ENCODE data around the gene PPP2R3B. TPM values are rescaled to one million over a fixed set of nuclear protein-coding genes. Genes with fewer than 3 reads are reported as not detected.
A peak's percentile ranks its signal among the peaks of the same experiment; 100 is the strongest.

Gene PPP2R3B
- total RNA-seq, 2 donors from 2014 or later, result 12.0 to 38.8 TPM

DNA sequence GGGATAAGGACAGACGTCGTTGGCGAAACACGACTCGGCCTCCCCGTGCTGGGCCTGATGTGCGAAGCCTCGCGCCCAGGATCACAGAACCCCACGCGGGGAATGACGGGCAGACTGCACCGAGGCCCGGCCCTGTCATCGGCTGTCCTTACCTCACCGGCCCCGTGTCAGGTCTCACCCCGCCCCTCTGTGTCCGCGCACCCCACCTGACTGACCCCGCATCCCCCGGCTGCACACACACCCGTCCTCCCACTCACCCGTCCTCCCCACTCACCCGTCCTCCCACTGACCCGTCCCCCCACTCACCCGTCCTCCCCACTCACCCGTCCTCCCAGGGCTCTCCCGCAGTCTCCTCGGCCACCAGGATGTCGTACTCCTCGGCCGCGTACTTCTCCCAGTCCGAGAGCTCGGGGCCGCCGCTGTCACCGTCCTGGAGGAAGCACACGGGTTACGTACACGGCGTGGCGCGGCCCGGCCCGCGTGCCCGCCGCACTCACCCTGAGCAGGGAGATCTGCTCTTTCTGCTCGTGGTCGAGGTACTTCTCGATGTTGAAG lies 48.3 kb downstream of the PPP2R3B start:
- no peaks in the 10 kb centered on the region for H3K9me3 Mint-ChIP-seq
- H3K27ac Mint-ChIP-seq, result no peak overlapping the region
- H3K4me3 Mint-ChIP-seq, result no peak overlapping the region
- peak; percentile 44 for DNase-seq (ENCODE audit: low spot score)
- no peak for ATAC-seq
- H3K27me3 Mint-ChIP-seq, result no peaks in the 10 kb centered on the region
- no peaks in the 10 kb centered on the region for H3K4me1 Mint-ChIP-seq (ENCODE audit: low read depth in 2 of 2)
- H3K36me3 Mint-ChIP-seq, result peaks cover 6% of the 10 kb centered on the region

DNA sequence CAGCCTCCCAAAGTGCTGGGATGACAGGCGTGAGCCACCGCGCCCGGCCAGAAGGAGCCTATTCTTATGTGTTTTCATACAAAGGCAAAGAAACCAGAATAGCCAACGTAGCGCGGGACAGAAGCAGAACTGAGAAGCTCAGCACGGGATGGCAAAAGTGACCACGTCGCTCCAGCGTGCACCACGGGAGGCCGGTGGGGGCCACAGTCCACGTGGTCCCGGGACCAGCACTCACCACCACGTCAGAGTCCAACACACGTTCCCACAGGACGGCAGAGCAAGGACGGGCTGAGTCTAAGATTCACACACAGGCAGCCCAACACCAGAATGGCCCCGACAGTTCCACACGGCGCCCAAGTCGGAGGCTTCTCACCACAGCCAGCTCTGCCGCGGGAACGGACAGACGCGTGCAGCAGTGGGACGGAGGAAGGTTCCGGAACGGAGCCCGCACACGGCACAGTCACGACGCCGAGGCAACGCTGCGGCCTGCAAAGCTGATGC lies 49.3 kb downstream of the PPP2R3B start:
- peaks cover 6% of the 10 kb centered on the region for H3K36me3 Mint-ChIP-seq
- no peak overlapping the region for H3K4me3 Mint-ChIP-seq
- ATAC-seq (no peak), DNase-seq (ENCODE audit: low spot score) (peak; percentile 13)
- H3K4me1 Mint-ChIP-seq (ENCODE audit: low read depth in 2 of 2), result no peaks in the 10 kb centered on the region
- no peak overlapping the region for H3K27ac Mint-ChIP-seq
- H3K27me3 Mint-ChIP-seq, result no peaks in the 10 kb centered on the region
- H3K9me3 Mint-ChIP-seq, result no peaks in the 10 kb centered on the region

DNA sequence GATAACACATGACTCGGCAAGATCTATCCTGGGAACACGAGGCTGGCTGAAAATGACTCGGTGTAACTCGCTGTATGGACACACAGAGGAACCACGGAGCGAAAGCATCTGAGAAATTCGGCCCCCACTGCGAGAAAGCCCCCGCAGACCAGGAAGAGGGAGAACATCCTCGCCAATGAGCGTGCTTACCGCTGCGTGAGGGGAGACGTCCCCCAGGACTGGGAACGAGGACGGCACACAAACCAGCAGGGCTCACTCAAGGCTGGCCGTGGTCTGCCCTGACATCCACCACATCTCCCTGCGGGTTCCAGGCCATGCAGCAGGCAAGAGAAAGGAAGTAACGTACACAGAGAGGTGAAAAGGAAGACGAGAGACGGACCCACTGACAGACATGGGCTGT lies 50.5 kb downstream of the PPP2R3B start:
- ATAC-seq, result no peak
- H3K27ac Mint-ChIP-seq, result no peak overlapping the region
- no peak for DNase-seq (ENCODE audit: low spot score)
- H3K27me3 Mint-ChIP-seq, result no peaks in the 10 kb centered on the region
- H3K9me3 Mint-ChIP-seq, result no peaks in the 10 kb centered on the region
- H3K4me3 Mint-ChIP-seq, result no peak overlapping the region
- H3K4me1 Mint-ChIP-seq (ENCODE audit: low read depth in 2 of 2), result no peaks in the 10 kb centered on the region
- peaks cover 6% of the 10 kb centered on the region for H3K36me3 Mint-ChIP-seq

DNA sequence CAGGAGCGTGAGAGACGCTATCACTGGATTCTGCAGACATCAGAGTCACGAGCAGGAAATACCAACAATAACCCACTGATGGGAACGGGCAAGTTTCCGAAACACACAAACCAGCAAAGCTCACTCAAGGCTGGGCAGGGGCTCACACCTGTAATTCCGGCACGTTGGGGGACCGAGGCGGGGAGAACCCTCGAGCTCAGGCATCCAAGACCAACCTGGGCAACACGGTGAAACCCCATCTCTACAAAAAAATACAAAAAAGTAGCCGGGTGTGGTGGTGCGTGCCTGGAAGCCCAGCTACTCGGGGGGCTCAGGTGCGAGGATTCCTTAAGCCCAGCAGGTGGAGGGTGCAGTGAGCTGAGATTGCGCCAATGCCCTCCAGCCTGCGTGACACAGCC lies 51.0 kb downstream of the PPP2R3B start:
- Mint-ChIP-seq H3K9me3 (no peaks in the 10 kb centered on the region), H3K27ac (no peak overlapping the region), H3K4me1 (ENCODE audit: low read depth in 2 of 2) (no peaks in the 10 kb centered on the region), H3K27me3 (no peaks in the 10 kb centered on the region), H3K36me3 (peaks cover 6% of the 10 kb centered on the region), H3K4me3 (no peak overlapping the region)
- DNase-seq (ENCODE audit: low spot score) (no peak), ATAC-seq (no peak)

DNA sequence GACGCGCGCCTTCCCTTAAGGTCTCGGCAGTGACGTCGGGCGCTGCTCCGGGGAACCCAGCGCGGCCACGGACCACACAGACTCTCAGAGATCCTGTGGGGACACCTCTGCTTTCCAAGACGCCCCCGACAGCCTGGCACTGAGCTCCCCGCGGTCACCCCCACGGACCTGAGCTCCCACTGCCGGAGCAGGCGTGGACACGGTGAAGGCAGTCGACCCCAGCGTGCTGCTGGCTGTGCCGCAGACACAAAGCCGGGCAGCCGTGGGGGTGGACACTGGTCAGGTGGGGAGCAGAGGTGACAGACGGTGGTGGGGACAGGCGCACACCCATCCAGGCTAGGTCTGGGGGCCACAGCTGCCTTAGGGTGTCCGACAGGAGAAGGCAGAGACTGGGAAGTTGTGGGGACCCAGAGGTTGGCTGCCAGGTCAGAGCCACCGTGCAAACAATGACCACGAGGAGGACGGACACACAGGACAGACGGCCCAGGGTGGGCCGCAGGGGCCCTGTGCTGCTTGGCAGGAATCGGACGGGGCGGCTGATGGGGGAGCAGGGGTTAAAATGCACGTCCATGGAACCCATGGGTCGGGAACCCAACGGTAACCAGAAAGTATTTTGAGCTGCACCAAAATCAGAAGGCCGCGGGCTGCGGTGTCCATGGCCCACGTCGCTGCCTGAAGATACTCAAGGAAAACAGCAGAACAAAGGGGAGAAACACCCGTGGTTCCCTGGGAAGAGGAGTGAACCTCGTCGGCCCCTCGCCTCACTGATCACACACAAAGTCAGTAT lies 51.5 kb downstream of the PPP2R3B start:
- no peak for ATAC-seq
- Mint-ChIP-seq H3K9me3 (no peaks in the 10 kb centered on the region), H3K36me3 (peaks cover 6% of the 10 kb centered on the region), H3K4me1 (ENCODE audit: low read depth in 2 of 2) (no peaks in the 10 kb centered on the region), H3K27me3 (no peaks in the 10 kb centered on the region), H3K27ac (no peak overlapping the region), H3K4me3 (no peak overlapping the region)
- no peak for DNase-seq (ENCODE audit: low spot score)

DNA sequence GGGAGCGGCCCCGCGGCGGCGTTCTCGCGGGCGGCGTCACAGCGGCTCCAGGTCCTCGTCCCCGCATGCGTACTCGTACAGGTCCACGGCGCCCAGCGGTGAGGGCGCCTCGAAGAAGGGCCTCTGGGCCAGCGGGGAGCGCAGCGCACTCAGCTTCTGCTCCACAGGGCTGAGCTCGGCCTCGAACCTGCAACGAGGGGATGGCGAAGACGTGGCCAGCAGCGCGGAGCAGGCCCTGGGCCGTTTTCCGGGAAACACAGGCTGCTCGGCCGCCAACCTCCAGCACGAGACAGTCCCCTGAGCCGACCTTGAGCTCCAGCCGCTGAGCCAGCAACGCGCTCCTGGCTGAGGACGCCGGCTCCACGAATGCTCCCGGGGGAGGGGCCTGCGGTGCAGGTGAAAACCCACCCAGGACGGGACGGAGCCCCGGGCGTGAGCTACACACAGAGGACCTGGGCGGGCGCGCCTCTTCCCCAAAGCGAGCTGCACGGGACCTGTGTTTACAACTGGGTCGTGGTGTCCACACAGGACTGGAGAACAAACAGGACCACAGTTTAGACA lies 52.3 kb downstream of the PPP2R3B start:
- H3K9me3 Mint-ChIP-seq, result no peaks in the 10 kb centered on the region
- peaks cover 6% of the 10 kb centered on the region for H3K36me3 Mint-ChIP-seq
- H3K4me3 Mint-ChIP-seq, result no peak overlapping the region
- no peak overlapping the region for H3K27ac Mint-ChIP-seq
- ATAC-seq (no peak), DNase-seq (ENCODE audit: low spot score) (no peak)
- H3K27me3 Mint-ChIP-seq, result no peaks in the 10 kb centered on the region
- H3K4me1 Mint-ChIP-seq (ENCODE audit: low read depth in 2 of 2), result no peaks in the 10 kb centered on the region

DNA sequence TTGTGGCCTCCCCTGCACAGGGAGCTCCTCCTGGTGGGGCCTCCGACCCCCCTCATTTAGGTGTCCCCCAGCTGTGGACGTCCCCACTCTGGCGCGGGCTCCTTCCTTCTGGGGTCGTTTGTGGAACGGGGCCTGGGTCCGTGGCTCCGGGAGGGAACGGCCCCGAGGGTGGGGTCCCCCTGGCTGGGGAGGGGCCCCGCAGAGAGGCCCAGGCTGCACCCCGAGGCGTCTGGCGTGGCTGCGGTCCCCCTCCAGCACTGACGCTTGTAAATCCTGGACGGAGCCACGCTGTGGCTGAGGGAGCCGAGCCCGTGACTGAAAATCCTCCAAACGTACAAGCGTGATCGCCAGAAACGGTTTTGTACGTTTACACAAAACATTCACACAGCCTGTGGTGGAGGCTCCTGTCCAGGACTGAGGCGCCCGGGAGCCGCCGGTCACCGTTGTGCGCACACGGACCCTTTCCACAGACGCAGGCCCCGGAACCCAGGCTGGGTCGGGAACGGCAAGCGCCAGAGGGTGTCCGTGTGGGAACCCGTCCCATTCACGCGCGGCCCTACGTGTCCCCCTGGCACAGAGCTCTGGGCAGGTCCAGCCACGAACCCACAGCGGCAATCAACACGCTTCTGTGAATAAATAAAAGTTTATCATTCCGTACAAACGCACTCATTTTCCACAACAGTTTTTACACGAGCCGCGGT lies 52.9 kb downstream of the PPP2R3B start:
- H3K4me3 Mint-ChIP-seq, result no peak overlapping the region
- DNase-seq (ENCODE audit: low spot score), result no peak

DNA sequence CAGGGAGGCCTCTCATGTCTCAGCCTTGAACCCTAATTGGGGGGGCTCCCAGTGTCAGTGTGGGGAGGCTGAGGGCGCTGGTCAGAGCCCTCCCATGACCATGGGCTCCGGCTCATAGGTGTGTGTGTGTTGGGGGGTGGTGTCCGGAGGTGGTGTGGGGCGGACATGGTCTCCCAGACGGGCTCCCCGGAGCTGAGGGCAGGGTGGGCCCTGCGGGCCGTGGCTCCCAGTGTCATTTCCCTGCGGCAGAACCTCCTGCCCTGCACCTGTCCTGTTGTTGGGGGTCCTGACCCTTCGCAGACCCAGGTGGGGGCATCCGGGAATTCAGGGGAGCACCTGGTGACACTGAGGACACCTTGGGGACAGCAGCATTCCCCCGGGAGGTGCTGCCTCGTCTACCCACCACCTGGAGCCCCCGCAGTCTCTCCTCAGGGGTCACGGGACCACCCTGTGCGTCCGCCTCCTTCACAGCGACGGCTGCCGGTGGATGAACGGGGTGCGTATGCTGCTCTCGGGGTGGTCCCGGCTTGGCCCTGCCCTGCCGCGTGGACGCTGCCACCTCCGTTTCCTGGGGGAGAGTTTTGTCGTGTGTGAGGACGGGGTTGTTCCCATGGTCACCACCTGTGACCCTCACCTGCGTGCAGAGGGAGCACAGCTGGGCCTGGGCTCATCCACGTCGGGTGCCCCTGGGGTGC lies 53.6 kb downstream of the PPP2R3B start:
- Mint-ChIP-seq H3K27me3 (no peaks in the 10 kb centered on the region), H3K27ac (no peak overlapping the region), H3K4me3 (no peak overlapping the region), H3K36me3 (peaks cover 6% of the 10 kb centered on the region), H3K4me1 (ENCODE audit: low read depth in 2 of 2) (no peaks in the 10 kb centered on the region), H3K9me3 (no peaks in the 10 kb centered on the region)
- ATAC-seq (no peak), DNase-seq (ENCODE audit: low spot score) (no peak)

More for the DNA sequence above, 52.9 kb downstream of the PPP2R3B start:
- Mint-ChIP-seq H3K27me3 (no peaks in the 10 kb centered on the region), H3K27ac (no peak overlapping the region), H3K9me3 (no peaks in the 10 kb centered on the region), H3K4me1 (ENCODE audit: low read depth in 2 of 2) (no peaks in the 10 kb centered on the region), H3K36me3 (peaks cover 6% of the 10 kb centered on the region)
- no peak for ATAC-seq

DNA sequence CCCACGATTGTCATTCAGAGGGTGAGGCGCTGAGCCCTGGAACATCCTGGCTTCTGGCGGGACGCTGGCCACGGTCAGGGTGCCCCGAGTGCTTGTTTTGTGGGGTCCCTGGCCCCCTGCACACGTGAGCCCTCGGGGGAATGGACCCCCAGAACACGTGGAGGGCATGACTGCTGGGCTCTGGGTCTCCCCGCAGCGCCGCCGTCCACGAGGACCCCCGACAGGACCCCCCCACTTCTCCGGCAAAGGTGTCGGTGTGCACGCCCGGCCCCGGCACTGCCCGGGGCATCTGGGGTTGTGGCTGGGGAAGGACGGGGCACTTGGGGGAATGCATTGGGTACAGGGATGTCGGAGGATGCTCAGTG lies 54.2 kb downstream of the PPP2R3B start:
- Mint-ChIP-seq H3K9me3 (no peaks in the 10 kb centered on the region), H3K4me1 (ENCODE audit: low read depth in 2 of 2) (no peaks in the 10 kb centered on the region), H3K4me3 (no peak overlapping the region), H3K27ac (no peak overlapping the region), H3K36me3 (peaks cover 6% of the 10 kb centered on the region), H3K27me3 (no peaks in the 10 kb centered on the region)
- ATAC-seq (no peak), DNase-seq (ENCODE audit: low spot score) (no peak)

DNA sequence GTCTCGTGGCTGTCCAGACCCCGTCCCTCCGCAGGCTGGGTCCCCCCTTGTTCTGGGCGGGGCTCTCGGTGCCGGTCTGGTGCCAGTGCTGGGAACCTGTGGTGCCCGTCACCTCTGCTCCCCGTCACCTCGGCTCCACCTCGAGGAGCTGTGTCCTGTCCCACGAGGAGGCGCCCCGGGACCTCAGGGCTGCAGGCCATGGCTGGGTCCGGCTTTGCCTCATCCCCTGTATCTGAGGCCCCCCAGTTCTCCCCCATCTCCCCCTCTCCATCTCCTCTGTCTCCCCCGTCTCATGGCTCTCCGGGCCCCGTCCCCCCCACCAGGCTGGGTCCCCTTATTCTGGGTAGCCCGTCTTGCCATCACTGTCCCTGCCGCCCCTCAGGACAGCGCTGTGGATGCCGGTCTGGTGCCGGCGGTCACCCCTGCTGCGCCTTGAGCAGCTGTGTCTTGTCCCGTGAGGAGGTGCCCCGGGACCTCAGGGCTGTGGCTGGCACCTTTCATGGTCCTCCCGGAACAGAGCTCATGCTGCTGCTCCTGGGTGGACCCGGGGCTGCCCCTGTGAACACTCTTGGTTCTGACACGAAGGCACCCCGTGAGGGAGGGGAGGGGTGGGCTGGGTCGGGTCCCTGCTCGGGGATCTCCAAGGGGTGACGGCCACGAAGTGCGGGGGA lies 54.7 kb downstream of the PPP2R3B start:
- no peaks in the 10 kb centered on the region for H3K27me3 Mint-ChIP-seq
- ATAC-seq, result no peak

DNA sequence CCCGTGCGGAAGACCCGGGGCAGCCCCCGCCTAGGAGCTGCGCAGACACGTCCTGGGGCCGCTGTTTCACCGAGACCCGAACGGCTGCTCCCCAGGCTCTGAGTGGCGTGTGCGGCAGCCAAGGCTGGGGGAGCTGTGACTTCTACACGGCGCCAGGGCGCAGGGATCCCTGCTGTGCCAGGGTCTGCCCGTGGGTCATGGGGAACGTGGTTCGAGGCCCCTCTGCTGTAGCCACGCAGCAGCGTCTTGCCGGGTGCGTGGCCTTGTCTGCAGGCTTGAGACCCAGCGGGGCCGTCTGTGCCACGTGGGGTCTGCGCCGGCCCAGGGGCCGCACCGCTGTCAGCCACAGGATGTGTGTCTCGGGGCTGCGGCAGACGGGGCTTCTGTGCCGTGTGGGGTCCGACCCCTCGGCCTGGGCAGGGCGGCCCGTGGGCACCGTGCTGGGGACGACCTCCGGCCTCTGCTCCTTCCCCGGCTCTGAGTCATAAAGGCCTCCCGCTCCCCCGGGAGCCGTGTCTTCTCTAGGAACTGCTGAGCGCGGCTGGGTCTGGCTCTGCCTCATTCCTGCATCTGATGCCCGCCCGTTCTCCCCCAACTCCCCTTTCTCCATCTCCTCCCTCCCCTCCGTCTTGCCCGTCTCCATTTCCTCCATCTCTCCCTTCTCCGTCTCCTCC lies 55.4 kb downstream of the PPP2R3B start:
- H3K27me3 Mint-ChIP-seq, result no peaks in the 10 kb centered on the region
- DNase-seq (ENCODE audit: low spot score) (no peak), ATAC-seq (peak; percentile 60 to 73)
- H3K4me3 Mint-ChIP-seq, result no peak overlapping the region
- H3K36me3 Mint-ChIP-seq, result peaks cover 2% of the 10 kb centered on the region
- H3K27ac Mint-ChIP-seq, result no peak overlapping the region
- H3K4me1 Mint-ChIP-seq (ENCODE audit: low read depth in 2 of 2), result no peaks in the 10 kb centered on the region
- no peaks in the 10 kb centered on the region for H3K9me3 Mint-ChIP-seq

More for the DNA sequence above, 54.7 kb downstream of the PPP2R3B start:
- Mint-ChIP-seq H3K27ac (no peak overlapping the region), H3K9me3 (no peaks in the 10 kb centered on the region), H3K4me3 (no peak overlapping the region), H3K4me1 (ENCODE audit: low read depth in 2 of 2) (no peaks in the 10 kb centered on the region), H3K36me3 (peaks cover 6% of the 10 kb centered on the region)
- no peak for DNase-seq (ENCODE audit: low spot score)

DNA sequence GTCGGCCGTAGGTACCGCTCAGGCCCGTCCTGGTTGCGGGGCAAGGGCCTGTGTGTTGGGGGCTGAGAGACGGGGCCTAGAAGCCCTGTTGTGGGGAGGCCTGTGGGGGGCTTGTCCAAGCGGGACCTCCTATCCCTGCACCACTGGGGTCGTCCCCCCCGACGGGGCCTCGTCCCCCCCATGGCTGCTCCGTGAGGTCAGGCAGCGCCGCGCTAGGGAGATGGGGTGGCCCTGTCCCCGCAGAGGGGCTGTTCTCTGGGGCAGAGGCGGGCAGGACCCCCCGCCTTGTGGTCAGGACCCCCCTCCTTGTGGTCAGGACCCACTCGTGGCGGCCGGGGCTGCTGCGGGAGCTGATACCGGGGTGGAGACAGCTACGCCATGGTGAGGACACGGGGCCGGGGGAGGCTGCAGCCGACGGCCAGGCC lies 56.0 kb downstream of the PPP2R3B start:
- no peak overlapping the region for H3K4me3 Mint-ChIP-seq
- ATAC-seq (peak in 1 of 2 donors; percentile 12), DNase-seq (ENCODE audit: low spot score) (no peak)
- H3K27me3 Mint-ChIP-seq, result no peaks in the 10 kb centered on the region
- no peak overlapping the region for H3K27ac Mint-ChIP-seq
- no peaks in the 10 kb centered on the region for H3K4me1 Mint-ChIP-seq (ENCODE audit: low read depth in 2 of 2)
- H3K9me3 Mint-ChIP-seq, result no peaks in the 10 kb centered on the region
- no peaks in the 10 kb centered on the region for H3K36me3 Mint-ChIP-seq

Measured in natural killer cell treated with Interleukin-12 subunit alpha and Interleukin-12 subunit beta and Interleukin-15 and Interleukin-18, amount 100 ng/mL, for 72 hours (primary cell).